HepG2 (cell line): ENCODE results near the gene RPE65. TPM values are rescaled to one million over a fixed set of nuclear protein-coding genes. Genes with fewer than 3 reads are reported as not detected.

Experiments
- ATAC-seq: fragments of 200-7000 bp; cut with Tn5 transposase; 3 replicates; pipeline ENCODE4 v1.9.1; 2020; ENCODE audit warnings: mild to moderate bottlenecking, moderate library complexity
- BruUV-seq: library from RNA; stranded (reverse); fragments of 400-500 nt; replicated peaks from 2 replicates; lab custom pipeline; 2021; lab: Mats Ljungman, UMichigan
- CTCF ChIA-PET: fragments of 300-600 bp; formaldehyde crosslinking; extraction: SDS; loops from one replicate; lab custom pipeline; 2021; ENCODE audit warnings: low total read pairs, inconsistent platforms, low intra/inter-chr PET ratio; lab: Yijun Ruan, JAX
- POLR2A ChIA-PET: fragments of 350-600 bp; sonication (Branson Sonifier 250); formaldehyde crosslinking; loops from one replicate; lab custom pipeline; 2020; ENCODE audit warnings: antibody characterized with exemption, inconsistent platforms; lab: Yijun Ruan, JAX
- DNase-seq: peaks from one replicate; pipeline ENCODE4 v3.0.0-alpha.2; 2015; ENCODE audit warnings: low spot score
- FAIRE-seq: peaks from 3 replicates; lab custom pipeline; 2011; peaks lifted over from hg19 to GRCh38; lab: Jason Lieb, UNC
- H2AFZ ChIP-seq: one replicate; pipeline ENCODE4 v1.6.1; 2011; ENCODE audit warnings: low read length, inconsistent platforms
- H3K27ac ChIP-seq: fragments of 300-600 bp; 3 replicates; pipeline ENCODE4 v1.8.0; 2011; ENCODE audit warnings: mixed run types, mild to moderate bottlenecking, mixed read lengths, low read length, inconsistent platforms; ENCODE audit not compliant: insufficient read depth; ENCODE audit errors: extremely low read length
- H3K27me3 ChIP-seq, 2 experiments: fragments of 200-600 bp in 1 of 2; 2 replicates in 1 of 2; 3 replicates in 1 of 2; pipeline versions ENCODE4 v1.6.0 to v1.8.0; 2011; ENCODE audit warnings: low read length in 2 of 2, mild to moderate bottlenecking in 2 of 2, moderate library complexity in 2 of 2, inconsistent platforms in 1 of 2; ENCODE audit not compliant: insufficient read depth in 2 of 2, control insufficient read depth in 1 of 2
- H3K36me3 ChIP-seq, 2 experiments: fragments of 200-600 bp in 1 of 2; replicated peaks in 1 of 2; 2 replicates in 1 of 2; 3 replicates in 1 of 2; pipeline versions ENCODE4 v1.5.1 to v1.8.0; 2011; ENCODE audit warnings: low read length in 2 of 2, inconsistent platforms in 1 of 2; ENCODE audit not compliant: insufficient read depth in 2 of 2, control insufficient read depth in 1 of 2
- H3K4me1 ChIP-seq: 2 replicates; pipeline ENCODE4 v1.5.1; 2012; ENCODE audit warnings: low read length, inconsistent platforms; ENCODE audit not compliant: insufficient read depth
- H3K4me2 ChIP-seq: 2 replicates; pipeline ENCODE4 v1.6.0; 2011; ENCODE audit warnings: low read depth, low read length, inconsistent platforms
- H3K4me3 ChIP-seq, 3 experiments: fragments of 200-600 bp in 1 of 3; sonication (generic), shearing (Covaris generic) in 1 of 3; replicated peaks in 1 of 3; 2 replicates each; pipeline ENCODE4 v1.5.1; 2011 to 2016; ENCODE audit warnings: low read length in 3 of 3, inconsistent platforms in 2 of 3, low read depth in 2 of 3, mild to moderate bottlenecking in 2 of 3, control low read depth in 1 of 3, mixed read lengths in 1 of 3; ENCODE audit not compliant: insufficient read depth in 1 of 3
- H3K79me2 ChIP-seq: one replicate; pipeline ENCODE4 v1.6.1; 2011; ENCODE audit warnings: low read length, inconsistent platforms; ENCODE audit not compliant: insufficient read depth
- H3K9ac ChIP-seq: 2 replicates; pipeline ENCODE4 v1.6.0; 2011; ENCODE audit warnings: mild to moderate bottlenecking, low read depth, low read length, inconsistent platforms; ENCODE audit not compliant: insufficient read depth
- H3K9me3 ChIP-seq: 2 replicates; pipeline ENCODE4 v1.5.1; 2012; ENCODE audit warnings: mild to moderate bottlenecking, low read length
- H4K20me1 ChIP-seq: 2 replicates; pipeline ENCODE4 v1.6.0; 2011; ENCODE audit warnings: inconsistent platforms, mild to moderate bottlenecking, low read length, moderate library complexity; ENCODE audit not compliant: insufficient read depth
- CAMTA2 ChIP-seq: sonication (generic); formaldehyde crosslinking; IDR thresholded peaks from 2 replicates; pipeline ENCODE4 v1.4.0; 2020; ENCODE audit warnings: mild to moderate bottlenecking, missing genetic modification reagents, borderline replicate concordance
- SOX6 ChIP-seq, 2 experiments: fragments of 450-650 bp in 1 of 2; sonication (generic) in 1 of 2; formaldehyde crosslinking in 1 of 2; IDR thresholded peaks; 2 replicates each; pipeline versions ENCODE4 v1.4.0 to v1.6.1; 2017 to 2020; ENCODE audit warnings: antibody characterized with exemption in 1 of 2, mild to moderate bottlenecking in 1 of 2, missing genetic modification reagents in 1 of 2
- ZBTB7A ChIP-seq: sonication (generic); formaldehyde crosslinking; IDR thresholded peaks from 2 replicates; pipeline ENCODE4 v1.8.0; 2022; ENCODE audit warnings: mild to moderate bottlenecking, missing genetic modification reagents
- ZNF124 ChIP-seq: sonication (generic); formaldehyde crosslinking; IDR thresholded peaks from 2 replicates; pipeline ENCODE4 v1.4.0; 2020; ENCODE audit warnings: missing genetic modification reagents
- ZNF30 ChIP-seq: sonication (generic); formaldehyde crosslinking; IDR thresholded peaks from 2 replicates; pipeline ENCODE4 v1.5.0; 2020; ENCODE audit warnings: mild to moderate bottlenecking, missing genetic modification reagents
- ZNF33A ChIP-seq: sonication (generic); formaldehyde crosslinking; IDR thresholded peaks from 2 replicates; pipeline ENCODE4 v1.5.1; 2020; ENCODE audit warnings: missing genetic modification reagents, mild to moderate bottlenecking, moderate library complexity, borderline replicate concordance
- ZNF343 ChIP-seq: sonication (generic); formaldehyde crosslinking; IDR thresholded peaks from 2 replicates; pipeline ENCODE4 v1.4.0; 2020; ENCODE audit warnings: mild to moderate bottlenecking, missing genetic modification reagents
- ZNF564 ChIP-seq: sonication (generic); formaldehyde crosslinking; IDR thresholded peaks from 2 replicates; pipeline ENCODE4 v1.8.1; 2023; ENCODE audit warnings: mild to moderate bottlenecking, missing genetic modification reagents
- WGBS: methylation state at CpG from one replicate; pipeline ENCODE4 v1.1.6; 2017; ENCODE audit warnings: low lambda C conversion rate; 5-methylcytosine and 5-hydroxymethylcytosine counted together
- in situ Hi-C: cut with HindIII; loops from 2 replicates; pipeline ENCODE4 v1.10.0; 2017; ENCODE audit warnings: low pct_unique_long_range_greater_than_20kb; ENCODE audit not compliant: extremely low pct_ligation_motif_present
- intact Hi-C: fragments of 100-400 bp; cut with micrococcal nuclease; formaldehyde crosslinking; loops from one replicate; pipeline ENCODE4 v1.10.0; 2022; ENCODE audit not compliant: unreplicated experiment
- polyA plus RNA-seq, 8 experiments: library from polyadenylated mRNA; depleted of rRNA in 3 of 8; stranded (reverse) in 7 of 8; unstranded in 1 of 8; fragments of >200 nt; fragmentation: Illumina TruSeq in 4 of 8; extraction: Trizol in 4 of 8; gene quantifications; 2 replicates each; pipeline versions ENCODE4 v1.2.1 to v1.2.3, GENCODE V29; 2011 to 2016; ENCODE audit warnings: low read depth in 4 of 8, missing spikeins in 1 of 8, mixed read lengths in 1 of 8; ENCODE audit not compliant: insufficient read depth in 1 of 8
- total RNA-seq, 5 experiments: library from RNA; depleted of rRNA; stranded (reverse); fragments of >200 nt; fragmentation: Illumina TruSeq; extraction: Trizol; gene quantifications; 2 replicates each; pipeline ENCODE4 v1.2.3, GENCODE V29; 2016; ENCODE audit warnings: low read depth in 1 of 5

Gene RPE65
- total and polyA plus RNA-seq, 2 of the 13 experiments (the other 11 are each of a cell fraction or from before 2014, with no cell fraction given): not detected

DNA sequence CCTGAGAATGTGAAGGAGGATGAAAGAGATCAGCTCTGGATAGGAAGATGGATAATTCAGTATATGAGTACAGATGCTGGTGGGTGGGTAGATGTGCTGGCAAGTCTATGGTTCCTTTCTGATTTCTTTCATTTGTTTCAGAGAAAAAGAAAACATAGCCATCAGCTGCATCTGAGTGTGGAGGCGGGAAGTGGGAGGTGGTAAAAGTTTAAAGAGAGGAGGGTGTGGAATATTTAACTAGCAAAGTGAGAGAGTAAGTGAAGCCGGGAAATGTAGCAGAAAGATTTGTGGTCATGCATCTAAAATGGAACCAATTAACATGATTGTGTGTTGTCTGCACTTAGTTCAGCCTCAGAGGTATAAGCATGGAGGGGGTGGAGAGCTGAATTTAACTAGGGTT, 16.4 kb downstream of the RPE65 start:
- FAIRE-seq: no peak

DNA sequence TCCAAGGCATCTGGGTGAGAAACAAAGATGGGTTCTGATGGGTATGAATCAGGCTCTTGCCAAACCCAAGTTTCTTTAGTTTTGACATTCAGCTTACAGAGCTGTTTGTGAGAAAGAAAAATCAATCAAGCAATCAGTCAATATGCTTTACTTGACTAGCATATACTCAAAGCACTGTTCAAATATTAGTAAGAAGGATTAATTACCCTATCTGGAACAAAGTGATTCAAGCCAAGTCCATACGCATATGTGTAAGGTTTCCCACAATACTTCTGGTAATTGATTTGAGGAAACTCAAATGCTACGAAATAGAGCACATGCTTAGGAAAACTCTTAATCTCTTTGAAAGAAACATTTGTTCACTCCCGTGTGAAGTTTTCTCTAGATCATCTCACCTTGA, 18.7 kb downstream of the RPE65 start:
- no peak for TF ChIP-seq ZNF124 (CRISPR knock-in tag)
- TF ChIP-seq ZNF30 (CRISPR knock-in tag): no peak
- TF ChIP-seq SOX6 (IDR thresholded peaks at IDR 0.05): no peak
- TF ChIP-seq SOX6 (CRISPR knock-in tag; IDR thresholded peaks at IDR 0.05): no peak
- TF ChIP-seq, all 625 proteins: peak for 0
- in situ Hi-C loops: no loop called here
- no peaks in the 10 kb centered on the region for H3K9me3 ChIP-seq
- BruUV-seq: no TSS peak
- no peak overlapping the region for H3K4me3 ChIP-seq
- H3K36me3 ChIP-seq: no peaks in the 10 kb centered on the region
- POLR2A ChIA-PET: no interaction called here
- H2AFZ ChIP-seq: no peak overlapping the region
- H3K27ac ChIP-seq: no peak overlapping the region
- CTCF ChIA-PET: no interaction called here
- H3K27me3 ChIP-seq: no peaks in the 10 kb centered on the region
- no peaks in the 10 kb centered on the region for H3K79me2 ChIP-seq
- no peak for ATAC-seq
- no peaks in the 10 kb centered on the region for H3K4me1 ChIP-seq
- DNase-seq: no peak
- H3K4me2 ChIP-seq: no peak overlapping the region
- WGBS: 2% methylated on average over 3 of the region's 3 CpGs
- intact Hi-C loops: no loop called here
- no peak for FAIRE-seq
- no peak overlapping the region for H3K9ac ChIP-seq
- no peaks in the 10 kb centered on the region for H4K20me1 ChIP-seq

More for the DNA sequence above, 16.4 kb downstream of the RPE65 start:
- TF ChIP-seq ZNF33A (CRISPR knock-in tag): no peak
- TF ChIP-seq ZBTB7A (CRISPR knock-in tag): no peak
- TF ChIP-seq ZNF343 (CRISPR knock-in tag): no peak
- no peak for TF ChIP-seq CAMTA2 (CRISPR knock-in tag)
- TF ChIP-seq ZNF564 (CRISPR knock-in tag): no peak
- no peaks in the 10 kb centered on the region for H3K36me3 ChIP-seq
- BruUV-seq: no TSS peak
- DNase-seq (no peak), ATAC-seq (no peak)
- H3K4me3 ChIP-seq: no peak overlapping the region
- ChIA-PET CTCF (no interaction called here), POLR2A (no interaction called here)
- in situ Hi-C loops (no loop called here), intact Hi-C loops (no loop called here)
- H3K4me1 ChIP-seq: no peaks in the 10 kb centered on the region
- H4K20me1 ChIP-seq: no peaks in the 10 kb centered on the region
- WGBS: 0% methylated on average over 2 of the region's 2 CpGs
- no peaks in the 10 kb centered on the region for H3K79me2 ChIP-seq
- no peak overlapping the region for H2AFZ ChIP-seq
- no peak overlapping the region for H3K9ac ChIP-seq
- no peaks in the 10 kb centered on the region for H3K27me3 ChIP-seq
- no peaks in the 10 kb centered on the region for H3K9me3 ChIP-seq
- no peak overlapping the region for H3K27ac ChIP-seq
- no peak overlapping the region for H3K4me2 ChIP-seq
